ENCODE results near the gene POLR1E. TPM values are rescaled to one million over a fixed set of nuclear protein-coding genes. Genes with fewer than 3 reads are reported as not detected.

The POLR1E gene
- total RNA-seq, 1 donor: 36.6 TPM

DNA sequence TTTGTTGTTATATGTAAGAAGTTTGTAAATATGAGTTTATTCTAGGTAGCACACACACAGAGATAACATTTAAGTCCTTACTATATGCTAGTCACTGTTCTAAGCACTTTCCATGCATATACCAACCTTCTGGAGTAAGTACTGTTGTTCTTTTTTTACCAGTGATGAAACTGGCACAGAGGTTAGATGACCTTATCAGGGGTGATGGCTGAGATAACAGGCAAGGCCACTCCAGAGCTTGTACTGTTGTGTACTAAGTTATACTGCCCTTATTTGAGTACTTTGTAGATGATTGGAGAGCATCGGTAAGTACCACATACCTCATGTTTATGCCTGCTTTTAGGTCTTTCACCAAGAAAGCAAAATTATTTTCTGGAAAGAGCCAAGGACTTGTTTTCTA is 6.2 kb downstream of the POLR1E start:
- TF ChIP-seq CTCF (IDR thresholded peaks at IDR 0.05; ENCODE audit: insufficient read depth, low read length): no peak
- H3K4me3 ChIP-seq (ENCODE audit: low read depth, low read length): no peak overlapping the region
- no peak for DNase-seq (ENCODE audit: low read depth)

DNA sequence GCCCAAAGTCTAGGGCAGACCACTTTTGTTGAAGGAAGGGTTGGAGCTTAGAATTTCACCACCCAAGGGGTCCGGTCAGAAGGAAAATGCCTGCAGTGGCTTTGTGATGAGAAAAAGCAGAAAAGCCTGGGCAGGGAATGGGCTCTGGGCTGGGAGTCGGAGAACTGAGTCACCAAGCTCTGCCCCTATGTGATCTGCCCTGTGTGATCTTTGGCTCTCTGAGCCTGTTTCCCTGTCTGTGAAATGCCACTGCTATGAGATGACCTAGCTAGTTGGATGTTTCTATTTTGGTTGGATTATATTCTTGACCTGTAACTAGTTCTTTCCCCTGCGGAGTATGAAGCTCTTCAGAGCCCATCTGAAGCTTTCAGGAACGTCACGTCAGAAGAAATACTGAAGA is 9.8 kb downstream of the POLR1E start:
- no peak for TF ChIP-seq CTCF (IDR thresholded peaks at IDR 0.05; ENCODE audit: insufficient read depth, low read length)
- H3K4me3 ChIP-seq (ENCODE audit: low read depth, low read length): no peak overlapping the region
- no peak for DNase-seq (ENCODE audit: low read depth)

DNA sequence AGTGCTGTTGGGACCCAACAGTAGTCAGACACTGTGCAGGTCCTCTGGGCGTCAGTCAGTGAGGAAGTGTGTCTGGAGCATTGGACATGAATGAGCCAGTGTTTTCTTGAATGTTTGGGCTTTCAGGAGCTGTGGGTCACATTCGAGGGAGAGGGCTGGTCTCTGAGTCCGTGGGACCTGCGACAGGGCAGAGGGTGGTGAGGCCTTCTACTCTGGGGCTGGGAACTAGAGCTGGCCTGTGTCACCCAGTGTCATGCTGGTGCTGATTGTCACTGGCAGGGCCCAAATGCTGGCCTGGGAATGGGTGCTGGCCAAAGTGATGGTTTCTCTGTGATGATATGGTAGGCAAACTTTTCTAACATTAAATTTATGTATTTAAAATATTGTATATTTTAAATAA is 10.3 kb downstream of the POLR1E start:
- H3K4me3 ChIP-seq (ENCODE audit: low read depth, low read length): no peak overlapping the region
- DNase-seq (ENCODE audit: low read depth): no peak
- no peak for TF ChIP-seq CTCF (IDR thresholded peaks at IDR 0.05; ENCODE audit: insufficient read depth, low read length)

- no peak for DNase-seq (ENCODE audit: low read depth)
- TF ChIP-seq CTCF (IDR thresholded peaks at IDR 0.05; ENCODE audit: insufficient read depth, low read length): no peak
- H3K4me3 ChIP-seq (ENCODE audit: low read depth, low read length): no peak overlapping the region
Measured at GRCh38 chr9:37497320-37497719, 11.6 kb downstream of the POLR1E start.

GRCh38 chr9:37498457-37498856 is 12.7 kb downstream of the POLR1E start:
- no peak for TF ChIP-seq CTCF (IDR thresholded peaks at IDR 0.05; ENCODE audit: insufficient read depth, low read length)
- DNase-seq (ENCODE audit: low read depth): no peak
- H3K4me3 ChIP-seq (ENCODE audit: low read depth, low read length): no peak overlapping the region

GRCh38 chr9:37499297-37499696 is 13.5 kb downstream of the POLR1E start:
- TF ChIP-seq CTCF (IDR thresholded peaks at IDR 0.05; ENCODE audit: insufficient read depth, low read length): no peak
- no peak for DNase-seq (ENCODE audit: low read depth)
- H3K4me3 ChIP-seq (ENCODE audit: low read depth, low read length): no peak overlapping the region

DNA sequence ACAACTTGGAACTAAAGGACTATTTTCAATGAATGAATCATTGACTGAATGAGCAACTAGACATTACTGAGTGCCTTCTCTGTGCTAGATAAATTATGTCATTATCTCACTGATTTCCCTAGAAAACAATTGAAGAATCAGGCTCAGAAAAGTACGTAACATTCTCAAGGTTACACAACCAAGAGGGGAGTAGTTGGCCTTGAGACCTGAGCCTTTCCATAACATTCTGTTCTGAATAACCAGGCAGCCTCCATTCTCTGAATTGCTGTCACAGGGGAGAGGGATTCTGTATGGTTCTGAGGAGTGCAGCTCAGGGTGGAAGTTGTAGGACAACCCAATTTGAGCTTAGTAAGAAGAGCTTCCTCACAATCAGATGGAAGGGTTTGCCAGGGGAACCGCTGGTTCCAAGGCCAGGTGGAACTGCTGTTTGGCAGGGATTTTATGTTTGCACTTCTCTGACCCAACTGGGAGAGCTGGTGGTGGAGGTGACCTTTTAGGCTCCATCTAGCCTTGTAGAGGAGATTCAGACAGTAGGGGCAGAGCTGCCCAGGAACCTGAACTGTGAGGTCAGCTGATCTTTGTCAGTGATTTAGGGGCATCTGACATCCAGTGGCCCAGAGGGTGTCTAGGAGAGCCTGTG is 16.3 kb downstream of the POLR1E start:
- H3K4me3 ChIP-seq (ENCODE audit: low read depth, low read length): no peak overlapping the region
- DNase-seq (ENCODE audit: low read depth): no peak
- TF ChIP-seq CTCF (IDR thresholded peaks at IDR 0.05; ENCODE audit: insufficient read depth, low read length): no peak
